Motor neuron (in vitro differentiated cells): ENCODE measurements around the gene SLC12A9. TPM values are rescaled to one million over a fixed set of nuclear protein-coding genes. Genes with fewer than 3 reads are reported as not detected.

Source experiments
- total RNA-seq, 8 experiments: library from RNA; unstranded; fragments of 300-600 nt; gene quantifications; 2 replicates each; pipeline versions ENCODE4 v1.2.3 to v1.2.4, GENCODE V29; 2022

SLC12A9 gene
- total RNA-seq, 8 experiments from 2014 or later, result 6.8 to 29.3 (median 11.9) TPM

Other genes with a start within 250 kb of the SLC12A9 start
- 10 to 100 TPM in 7 of 8 experiments, 1 to 10 TPM in 1; 9.5 to 20.5 (median 15.2) TPM for gene MOSPD3, start 240.2 kb upstream of the SLC12A9 start, total RNA-seq
- 1 to 10 TPM in 6 of 8 experiments, under 1 TPM in 2; 0.54 to 3.9 (median 2.5) TPM for gene TFR2, start 211.2 kb upstream of the SLC12A9 start, total RNA-seq
- gene ACTL6B, start 196.3 kb upstream of the SLC12A9 start, total RNA-seq, result 10 to 100 TPM in 5 of 8 experiments, not detected in 3; 29.4 to 51.9 (median 38.1) TPM
- gene GNB2, start 179.0 kb upstream of the SLC12A9 start, total RNA-seq, result 100 to 1,000 TPM; 141 to 235 (median 188) TPM
- 10 to 100 TPM; 10.6 to 40.7 (median 19.1) TPM for gene GIGYF1, start 158.5 kb upstream of the SLC12A9 start, total RNA-seq
- gene POP7, start 146.6 kb upstream of the SLC12A9 start, total RNA-seq, result 10 to 100 TPM; 32.0 to 59.6 (median 38.6) TPM
- gene EPO, start 132.2 kb upstream of the SLC12A9 start, total RNA-seq, result under 1 TPM in 1 of 8 experiments, not detected in 7; 0.11 TPM
- under 1 TPM in 6 of 8 experiments, not detected in 2; 0.04 to 0.24 (median 0.14) TPM for gene ZAN, start 119.1 kb upstream of the SLC12A9 start, total RNA-seq
- gene EPHB4, start 25.2 kb upstream of the SLC12A9 start, total RNA-seq, result 10 to 100 TPM in 5 of 8 experiments, 1 to 10 TPM in 3; 3.5 to 49.9 (median 17.1) TPM
- 10 to 100 TPM in 5 of 8 experiments, 1 to 10 TPM in 3; 3.0 to 90.1 (median 22.4) TPM for gene TRIP6, start 14.7 kb downstream of the SLC12A9 start, total RNA-seq
- gene SRRT, start 22.4 kb downstream of the SLC12A9 start, total RNA-seq, result 100 to 1,000 TPM in 3 of 8 experiments, 10 to 100 TPM in 5; 28.4 to 149 (median 57.0) TPM
- gene UFSP1, start 37.0 kb downstream of the SLC12A9 start, total RNA-seq, result 1 to 10 TPM; 2.4 to 5.2 (median 2.9) TPM
- gene ACHE, start 43.2 kb downstream of the SLC12A9 start, total RNA-seq, result 10 to 100 TPM in 4 of 8 experiments, 1 to 10 TPM in 4; 1.3 to 64.5 (median 13.4) TPM
- 1 to 10 TPM in 2 of 8 experiments, under 1 TPM in 5, not detected in 1; 0.11 to 2.2 (median 0.72) TPM for gene MUC3A, start 96.8 kb downstream of the SLC12A9 start, total RNA-seq
- 1 to 10 TPM in 7 of 8 experiments, under 1 TPM in 1; 0.43 to 9.6 (median 1.9) TPM for gene MUC12, start 116.9 kb downstream of the SLC12A9 start, total RNA-seq
- 1 to 10 TPM in 1 of 8 experiments, under 1 TPM in 6, not detected in 1; 0.04 to 1.2 (median 0.17) TPM for gene MUC17, start 167.4 kb downstream of the SLC12A9 start, total RNA-seq
- 10 to 100 TPM in 4 of 8 experiments, 1 to 10 TPM in 4; 1.4 to 20.0 (median 7.2) TPM for gene TRIM56, start 232.8 kb downstream of the SLC12A9 start, total RNA-seq